ENCODE results near the gene SIMC1. TPM values are rescaled to one million over a fixed set of nuclear protein-coding genes. Genes with fewer than 3 reads are reported as not detected.
"Not testable (repeated sequence)": the region's sequence is repeated elsewhere in the genome, so short reads cannot be mapped to it uniquely, and the experiment has no call there.

SIMC1 gene
- total RNA-seq = 17.4 TPM

DNA sequence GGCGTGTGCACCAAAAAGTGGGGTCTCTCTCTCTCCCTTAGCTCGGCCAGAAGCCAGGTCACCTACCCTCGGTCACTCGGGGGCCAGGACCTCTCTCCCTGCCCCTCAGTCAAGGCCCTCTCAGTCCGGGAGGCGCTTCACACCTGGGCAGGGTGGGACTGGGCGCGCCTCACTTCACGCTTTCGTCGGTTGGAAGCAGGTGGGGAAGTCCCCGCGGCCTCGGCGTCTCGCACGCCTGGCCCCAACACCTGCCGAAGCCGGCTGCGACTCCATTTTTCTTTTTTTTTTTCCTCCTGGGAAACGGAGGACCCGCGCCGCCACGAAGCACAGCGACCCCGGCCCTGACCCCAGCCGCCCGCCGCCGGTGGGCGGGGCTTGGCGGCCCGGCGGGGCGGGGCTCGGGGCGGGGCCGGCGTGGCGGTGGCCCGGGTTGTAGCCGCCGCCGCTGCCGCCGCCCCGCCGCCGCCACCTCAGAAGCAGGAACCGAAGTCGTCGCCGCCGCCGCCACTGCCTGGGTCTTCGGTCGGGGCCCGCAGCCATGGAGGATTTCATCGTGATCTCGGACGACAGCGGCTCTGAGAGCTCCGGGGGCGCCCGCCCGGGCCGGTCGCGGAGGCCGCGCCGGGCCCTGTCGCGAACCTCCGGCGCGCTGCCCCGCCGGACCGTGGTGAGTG lies at the start of gene SIMC1:
SIMC1 (plus strand) TSS at position 454 of the 674 bp plus-strand sequence; CDS start at position 539, 85 bp downstream.
- peak within 1 kb of the TSS; percentile 52 for H3K4me3 ChIP-seq
- H3K27ac ChIP-seq; DNase-seq (ENCODE audit: extremely low spot score in 2 of 2); intact Hi-C loops (cut with DNase I); H3K36me3 ChIP-seq; H3K4me1 ChIP-seq; H3K27me3 ChIP-seq; H3K9me3 ChIP-seq: not testable (repeated sequence)

DNA sequence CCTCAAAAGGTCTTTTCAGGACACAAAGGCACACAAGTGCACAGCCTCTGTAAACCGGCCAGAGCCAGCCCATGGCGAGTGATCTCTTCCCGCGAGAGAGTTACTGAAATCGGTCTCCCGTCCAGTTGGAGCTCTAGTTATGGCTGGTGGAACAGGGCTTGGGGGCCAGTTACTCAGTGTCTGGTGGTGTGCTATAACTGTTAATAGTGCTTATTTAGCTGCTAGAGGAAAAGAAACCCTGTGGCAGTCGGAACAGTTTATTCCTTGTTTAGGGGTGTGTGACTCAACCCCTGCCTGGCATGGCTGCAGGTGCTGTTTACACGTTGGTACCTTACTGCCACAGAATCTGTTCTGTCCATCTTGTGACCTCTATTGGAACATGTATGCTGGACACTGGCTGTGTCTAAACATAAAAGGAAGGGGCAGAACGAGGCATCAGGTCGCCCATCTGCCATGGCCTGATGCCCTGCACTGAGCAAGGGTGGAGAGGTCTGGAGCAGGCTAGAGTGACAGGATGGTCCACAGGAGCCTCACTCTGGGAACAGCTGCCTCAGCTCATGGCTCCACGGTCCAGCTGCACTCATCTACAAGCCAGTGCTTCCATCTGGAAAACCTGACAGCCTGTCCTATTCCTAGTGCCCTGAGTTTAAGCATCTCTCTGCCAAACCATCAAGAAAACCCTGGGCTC lies 49.6 kb upstream of the SIMC1 start:
- H3K4me3 ChIP-seq = no peak overlapping the region
- no peaks in the 10 kb centered on the region for H3K27me3 ChIP-seq
- H3K36me3 ChIP-seq = no peaks in the 10 kb centered on the region
- H3K4me1 ChIP-seq = no peaks in the 10 kb centered on the region
- H3K27ac ChIP-seq = no peak overlapping the region
- intact Hi-C loops (cut with DNase I) = no loop called here
- TF ChIP-seq POLR2AphosphoS5 (IDR thresholded peaks at IDR 0.05; ENCODE audit: insufficient read depth in 1 of 2, low read depth in 1 of 2) (no peak), CTCF (IDR thresholded peaks at IDR 0.05) (no peak), POLR2A (IDR thresholded peaks at IDR 0.05) (no peak)
- H3K9me3 ChIP-seq = no peaks in the 10 kb centered on the region
- no peak for DNase-seq (ENCODE audit: extremely low spot score in 2 of 2)

- Histone ChIP-seq H3K27me3 (no peaks in the 10 kb centered on the region), H3K27ac (no peak overlapping the region), H3K36me3 (no peaks in the 10 kb centered on the region), H3K9me3 (no peaks in the 10 kb centered on the region), H3K4me3 (no peak overlapping the region), H3K4me1 (no peaks in the 10 kb centered on the region)
- intact Hi-C loops (cut with DNase I) = no loop called here
- no peak for DNase-seq (ENCODE audit: extremely low spot score in 2 of 2)
- TF ChIP-seq POLR2A (IDR thresholded peaks at IDR 0.05) (no peak), POLR2AphosphoS5 (IDR thresholded peaks at IDR 0.05; ENCODE audit: insufficient read depth in 1 of 2, low read depth in 1 of 2) (no peak), CTCF (IDR thresholded peaks at IDR 0.05) (no peak)
These were observed 48.4 kb upstream of the SIMC1 start for GRCh38 chr5:176189857-176190256.

GRCh38 chr5:176190886-176191755 lies 47.1 kb upstream of the SIMC1 start:
- TF ChIP-seq POLR2AphosphoS5 (IDR thresholded peaks at IDR 0.05; ENCODE audit: insufficient read depth in 1 of 2, low read depth in 1 of 2) = no peak
- TF ChIP-seq CTCF (IDR thresholded peaks at IDR 0.05) = no peak
- no peak for TF ChIP-seq POLR2A (IDR thresholded peaks at IDR 0.05)
- no peak for DNase-seq (ENCODE audit: extremely low spot score in 2 of 2)
- Histone ChIP-seq H3K27me3 (no peaks in the 10 kb centered on the region), H3K27ac (no peak overlapping the region), H3K4me3 (no peak overlapping the region), H3K4me1 (no peaks in the 10 kb centered on the region), H3K36me3 (no peaks in the 10 kb centered on the region), H3K9me3 (no peaks in the 10 kb centered on the region)
- intact Hi-C loops (cut with DNase I) = no loop called here

- TF ChIP-seq POLR2AphosphoS5 (IDR thresholded peaks at IDR 0.05; ENCODE audit: insufficient read depth in 1 of 2, low read depth in 1 of 2) (no peak), CTCF (IDR thresholded peaks at IDR 0.05) (no peak), POLR2A (IDR thresholded peaks at IDR 0.05) (no peak)
- no peak overlapping the region for H3K27ac ChIP-seq
- H3K27me3 ChIP-seq = no peaks in the 10 kb centered on the region
- no peaks in the 10 kb centered on the region for H3K4me1 ChIP-seq
- H3K36me3 ChIP-seq = no peaks in the 10 kb centered on the region
- no peak overlapping the region for H3K4me3 ChIP-seq
- DNase-seq (ENCODE audit: extremely low spot score in 2 of 2) = no peak
- intact Hi-C loops (cut with DNase I) = no loop called here
- no peaks in the 10 kb centered on the region for H3K9me3 ChIP-seq
These were observed 46.0 kb upstream of the SIMC1 start for GRCh38 chr5:176192094-176192721.

DNA sequence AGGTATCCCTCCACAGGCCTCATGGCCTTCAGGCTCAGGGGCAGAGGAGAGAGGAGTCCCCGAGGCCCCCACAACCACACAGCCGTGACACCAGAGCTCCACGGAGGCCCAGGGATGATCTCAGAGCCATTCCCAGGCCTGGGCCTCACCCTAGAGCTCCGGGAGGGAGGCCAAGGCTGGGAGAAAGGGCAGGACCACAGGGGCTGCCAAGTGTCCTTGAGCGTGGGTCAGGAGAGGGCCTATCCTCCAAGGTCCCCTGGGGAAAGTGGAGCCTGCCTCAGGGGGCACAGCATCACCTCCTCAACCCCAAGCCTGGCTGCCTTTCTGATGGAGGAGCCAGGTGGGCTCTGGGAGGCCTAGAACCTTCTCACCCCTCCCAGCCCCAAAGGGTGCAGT lies 45.5 kb upstream of the SIMC1 start:
- H3K27me3 ChIP-seq; H3K4me3 ChIP-seq; H3K4me1 ChIP-seq; H3K27ac ChIP-seq; H3K9me3 ChIP-seq; intact Hi-C loops (cut with DNase I); H3K36me3 ChIP-seq; DNase-seq (ENCODE audit: extremely low spot score in 2 of 2): not testable (repeated sequence)

DNA sequence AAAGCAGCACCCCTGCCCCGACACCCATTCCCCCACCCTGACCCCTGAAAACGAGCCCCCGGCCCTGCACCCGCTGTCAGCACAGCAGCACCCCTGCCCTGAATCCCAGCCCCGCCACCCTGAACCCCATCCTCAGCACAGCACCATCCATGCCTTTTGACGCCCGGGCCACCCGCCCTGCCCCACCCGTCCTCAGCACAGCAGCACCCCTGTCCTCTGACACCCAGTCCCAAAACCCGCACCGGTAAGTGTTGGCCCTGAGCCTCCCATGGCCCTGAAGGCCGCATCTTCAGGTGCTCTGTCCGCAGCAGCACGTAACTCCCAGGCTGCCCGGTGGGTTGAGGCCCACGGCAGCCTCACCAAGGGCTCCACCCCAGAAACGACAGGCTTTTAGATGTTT lies 44.6 kb upstream of the SIMC1 start:
- intact Hi-C loops (cut with DNase I); H3K27ac ChIP-seq; H3K4me3 ChIP-seq; H3K27me3 ChIP-seq; H3K4me1 ChIP-seq; H3K36me3 ChIP-seq; H3K9me3 ChIP-seq; DNase-seq (ENCODE audit: extremely low spot score in 2 of 2): not testable (repeated sequence)

All from vagina (tissue), 2 donors.